ENCODE measurements around the gene INSIG1. TPM values are rescaled to one million over a fixed set of nuclear protein-coding genes. Genes with fewer than 3 reads are reported as not detected.
A peak's percentile ranks its signal among the peaks of the same experiment; 100 is the strongest.

Gene INSIG1
- total RNA-seq, 1 experiment from 2014 or later = 91.7 TPM

DNA sequence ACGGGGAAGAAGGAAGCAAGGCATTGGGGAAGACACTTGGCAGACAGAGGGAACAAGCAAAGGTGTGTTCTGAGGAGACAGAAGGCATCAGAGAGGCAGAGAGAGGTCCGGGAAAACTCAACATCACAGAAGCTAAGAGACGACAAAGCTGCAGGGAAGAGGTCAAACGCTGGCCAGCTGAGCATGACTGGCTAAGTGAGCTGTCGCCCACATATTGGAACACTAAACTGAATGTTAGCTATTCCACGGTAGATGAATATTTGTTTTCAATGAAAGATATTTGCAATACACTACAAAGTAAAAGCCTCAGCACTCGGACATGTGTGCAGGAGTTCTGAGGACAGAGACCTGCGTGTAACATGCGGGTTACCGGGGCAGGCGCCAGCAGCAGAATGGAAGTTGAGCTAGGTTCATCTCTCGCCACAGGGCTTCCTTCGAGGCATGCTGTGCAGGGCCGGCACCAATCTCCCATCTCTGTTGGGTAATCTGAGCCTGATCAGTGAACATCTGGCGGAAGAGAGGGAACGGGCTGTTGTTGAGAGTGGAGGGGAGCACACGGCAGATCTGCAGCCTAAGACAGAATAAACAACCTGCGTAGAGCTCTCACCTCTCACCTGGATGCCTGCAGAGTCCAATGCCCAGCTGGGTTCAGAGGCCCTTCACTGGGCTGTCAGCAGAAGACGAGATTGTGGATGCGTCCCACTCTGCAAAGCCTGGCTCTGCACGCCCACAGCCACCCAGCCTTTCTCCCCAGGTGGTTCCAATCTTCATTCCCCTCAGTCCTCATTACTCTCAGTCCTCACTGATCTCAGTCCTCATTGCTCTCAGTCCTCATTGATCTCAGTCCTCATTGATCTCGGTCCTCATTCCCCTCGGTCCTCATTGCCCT, 35.9 kb downstream of the INSIG1 start:
- H3K4me3 ChIP-seq (ENCODE audit: insufficient read depth, low read depth, low read length) = no peak overlapping the region
- no peak for DNase-seq
- H3K27me3 ChIP-seq (ENCODE audit: control insufficient read depth, insufficient read depth, low read length) = no peaks in the 10 kb centered on the region; the same call in 1 of the 2 replicates
- no peaks in the 10 kb centered on the region for H3K36me3 ChIP-seq (replicated peaks; ENCODE audit: control insufficient read depth, insufficient read depth, low read length)

DNA sequence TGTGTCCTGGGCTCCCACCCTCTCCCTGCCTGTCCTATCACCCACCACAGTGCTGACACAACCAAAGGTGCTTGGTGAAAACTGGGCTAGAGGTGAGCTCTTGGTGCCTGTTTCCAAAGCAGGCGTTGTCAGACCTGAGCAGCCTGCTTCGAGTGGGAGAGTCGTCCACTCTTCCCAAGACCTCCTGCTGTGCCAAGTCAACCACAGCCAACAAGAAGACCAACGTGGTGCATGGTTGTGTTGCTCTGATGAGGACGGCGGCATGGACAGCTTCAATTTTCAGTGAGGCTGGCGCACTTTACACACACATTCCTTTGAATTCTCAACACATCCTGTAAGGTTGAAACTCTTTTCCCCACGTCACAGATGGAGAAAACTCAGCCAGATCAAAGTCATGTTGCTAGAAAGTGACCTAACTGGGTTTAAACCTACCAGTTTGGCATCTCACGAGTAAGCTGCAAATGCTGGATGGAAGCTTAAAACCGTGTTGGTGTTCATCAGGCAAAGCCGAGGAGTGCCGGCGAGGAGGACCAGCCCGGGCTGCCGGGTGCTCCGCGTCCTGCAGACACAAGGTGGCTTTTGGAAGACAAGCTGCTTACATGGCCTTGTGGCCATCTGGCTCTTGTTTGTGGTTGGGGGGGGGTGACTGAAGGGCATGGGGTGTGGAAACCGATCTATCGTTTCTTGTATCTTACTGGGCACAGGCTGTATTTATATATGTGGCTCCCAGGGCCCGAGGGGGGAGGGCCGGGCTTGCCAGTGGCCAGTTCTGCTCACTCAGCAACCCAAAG, 39.3 kb downstream of the INSIG1 start:
- H3K4me3 ChIP-seq (ENCODE audit: insufficient read depth, low read depth, low read length) = no peak overlapping the region
- no peaks in the 10 kb centered on the region for H3K36me3 ChIP-seq (replicated peaks; ENCODE audit: control insufficient read depth, insufficient read depth, low read length)
- DNase-seq = no peak
- H3K27me3 ChIP-seq (ENCODE audit: control insufficient read depth, insufficient read depth, low read length) = no peaks in the 10 kb centered on the region; the same call in 1 of the 2 replicates

GRCh38 chr7:155337946-155338631, 40.4 kb downstream of the INSIG1 start:
- no peak overlapping the region for H3K4me3 ChIP-seq (ENCODE audit: insufficient read depth, low read depth, low read length)
- DNase-seq = no peak
- H3K27me3 ChIP-seq (ENCODE audit: control insufficient read depth, insufficient read depth, low read length) = no peaks in the 10 kb centered on the region; the same call in 1 of the 2 replicates
- H3K36me3 ChIP-seq (replicated peaks; ENCODE audit: control insufficient read depth, insufficient read depth, low read length) = no peaks in the 10 kb centered on the region

DNA sequence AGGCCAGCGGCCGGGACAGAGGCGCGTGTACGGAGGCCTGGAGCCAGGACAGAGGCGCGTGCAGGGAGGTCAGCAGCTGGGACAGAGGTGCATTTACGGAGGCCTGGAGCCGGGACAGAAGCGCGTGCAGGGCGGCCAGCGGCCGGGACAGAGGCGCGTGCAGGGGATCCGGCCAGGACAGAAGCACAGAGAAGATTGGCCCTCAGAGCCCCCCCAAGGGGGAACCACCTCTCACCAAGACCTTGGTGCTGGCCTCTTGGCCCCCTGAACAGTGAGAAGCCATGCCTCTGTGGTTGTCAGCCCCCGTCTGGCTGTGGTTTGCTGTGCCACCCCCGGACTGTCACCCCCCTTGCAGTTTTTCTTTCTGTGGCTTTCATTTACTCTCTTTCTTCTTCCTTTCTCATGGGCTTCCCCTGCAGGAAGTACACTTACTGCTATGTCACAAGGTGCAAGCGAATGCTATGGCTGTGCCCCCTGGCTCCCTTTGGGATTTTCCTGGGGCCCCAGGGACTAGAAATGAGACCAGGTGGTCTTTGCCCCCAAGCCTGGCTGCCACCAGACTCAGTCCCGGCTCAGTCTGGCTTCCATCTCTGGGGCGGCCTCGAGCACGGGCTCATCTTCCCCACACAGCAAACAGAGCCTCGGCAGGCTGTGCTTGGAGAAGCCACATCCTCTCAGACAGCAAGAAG, 41.1 kb downstream of the INSIG1 start:
- Histone ChIP-seq H3K36me3 (replicated peaks; ENCODE audit: control insufficient read depth, insufficient read depth, low read length) (no peaks in the 10 kb centered on the region), H3K4me3 (ENCODE audit: insufficient read depth, low read depth, low read length) (no peak overlapping the region), H3K27me3 (ENCODE audit: control insufficient read depth, insufficient read depth, low read length) (no peaks in the 10 kb centered on the region; the same call in none of the 2 replicates)
- DNase-seq = no peak

DNA sequence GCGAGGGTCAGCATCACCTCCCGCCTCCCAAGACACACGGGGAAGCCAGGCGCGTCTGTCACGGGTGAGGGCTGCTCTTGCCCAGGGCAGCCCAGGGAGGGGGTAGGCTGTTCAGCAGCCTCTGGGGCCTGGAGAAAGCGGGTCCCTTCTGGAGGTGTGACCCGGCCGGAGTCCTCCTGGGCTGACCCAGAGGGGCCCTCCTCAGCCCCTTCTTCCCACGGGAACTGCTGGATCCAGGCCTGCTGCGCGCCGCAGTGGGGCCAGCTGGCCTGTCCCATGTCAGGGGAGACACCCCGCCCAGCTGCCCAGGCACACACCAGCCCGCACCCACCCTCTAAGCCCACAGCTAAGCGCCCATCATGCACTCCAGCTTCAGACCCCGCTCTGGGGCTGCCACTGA, 41.8 kb downstream of the INSIG1 start:
- H3K4me3 ChIP-seq (ENCODE audit: insufficient read depth, low read depth, low read length) = no peak overlapping the region
- no peaks in the 10 kb centered on the region; the same call in 1 of the 2 replicates for H3K27me3 ChIP-seq (ENCODE audit: control insufficient read depth, insufficient read depth, low read length)
- no peak for DNase-seq
- no peaks in the 10 kb centered on the region for H3K36me3 ChIP-seq (replicated peaks; ENCODE audit: control insufficient read depth, insufficient read depth, low read length)

DNA sequence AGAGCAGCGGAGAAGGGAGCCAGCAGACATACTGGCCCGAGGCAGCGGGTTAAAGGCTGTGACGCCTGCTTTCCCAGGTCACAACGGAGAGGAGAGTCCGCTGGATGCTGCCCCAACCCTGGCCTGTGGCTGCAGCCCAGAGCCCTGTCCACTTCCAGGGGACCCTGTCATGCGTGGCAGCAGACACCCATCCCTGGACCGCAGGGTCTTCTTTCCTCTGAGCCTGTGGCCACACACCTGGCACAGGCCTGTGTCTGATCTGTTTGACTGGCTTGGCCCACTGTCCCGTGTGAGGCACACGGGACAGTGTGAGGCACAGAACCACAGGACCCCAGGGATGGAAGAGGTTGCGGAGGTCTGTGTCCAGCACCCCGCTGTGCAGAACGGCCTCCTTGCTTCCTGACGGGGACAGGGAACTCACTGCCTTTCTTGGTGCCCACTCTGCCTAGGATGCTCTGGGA, 42.4 kb downstream of the INSIG1 start:
- Histone ChIP-seq H3K36me3 (replicated peaks; ENCODE audit: control insufficient read depth, insufficient read depth, low read length) (no peaks in the 10 kb centered on the region), H3K27me3 (ENCODE audit: control insufficient read depth, insufficient read depth, low read length) (peaks cover 1% of the 10 kb centered on the region), H3K4me3 (ENCODE audit: insufficient read depth, low read depth, low read length) (no peak overlapping the region)
- no peak for DNase-seq

DNA sequence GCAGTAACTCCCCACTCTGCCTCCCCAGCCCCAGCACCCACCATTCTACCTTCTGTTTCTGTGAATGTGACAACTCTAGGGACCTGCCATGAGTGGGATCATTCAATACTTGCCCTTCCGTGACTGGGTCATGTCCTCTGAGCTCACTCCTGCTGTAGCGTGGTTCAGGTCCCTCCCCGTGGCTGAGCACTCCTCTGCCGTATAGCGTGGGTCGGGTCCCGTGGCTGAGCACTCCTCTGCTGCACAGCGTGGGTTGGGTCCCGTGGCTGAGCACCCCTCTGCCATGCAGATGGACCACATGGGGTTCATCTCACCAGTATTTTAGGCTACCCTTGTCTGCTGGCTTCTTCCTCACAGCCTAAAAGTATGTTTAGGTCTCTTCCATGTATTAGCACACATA, 43.0 kb downstream of the INSIG1 start:
- Histone ChIP-seq H3K36me3 (replicated peaks; ENCODE audit: control insufficient read depth, insufficient read depth, low read length) (no peaks in the 10 kb centered on the region), H3K4me3 (ENCODE audit: insufficient read depth, low read depth, low read length) (no peak overlapping the region), H3K27me3 (ENCODE audit: control insufficient read depth, insufficient read depth, low read length) (peaks cover 6% of the 10 kb centered on the region)
- no peak for DNase-seq

DNA sequence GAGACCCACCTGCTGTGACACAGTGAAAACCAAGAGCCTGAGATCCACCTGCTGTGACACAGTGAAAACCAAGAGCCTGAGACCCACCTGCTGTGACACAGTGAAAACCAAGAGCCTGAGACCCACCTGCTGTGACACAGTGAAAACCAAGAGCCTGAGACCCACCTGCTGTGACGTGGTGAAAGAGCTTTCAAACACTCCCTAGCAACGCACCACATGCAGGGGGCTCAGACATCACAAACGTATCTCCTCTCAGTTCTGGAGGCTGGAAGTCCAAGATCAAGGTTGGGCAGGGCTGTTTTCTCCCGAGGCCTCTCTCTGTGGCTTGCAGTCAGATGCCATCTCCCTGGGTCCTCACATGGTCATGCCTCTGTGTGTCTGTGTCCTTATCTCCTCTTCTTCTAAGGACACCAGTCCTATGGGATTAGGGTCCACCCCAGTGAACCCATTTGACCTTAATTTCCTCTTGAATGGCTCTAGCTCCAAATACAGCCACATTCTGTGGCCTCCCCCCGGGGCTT, 43.8 kb downstream of the INSIG1 start:
- Histone ChIP-seq H3K36me3 (replicated peaks; ENCODE audit: control insufficient read depth, insufficient read depth, low read length) (no peaks in the 10 kb centered on the region), H3K4me3 (ENCODE audit: insufficient read depth, low read depth, low read length) (no peak overlapping the region), H3K27me3 (ENCODE audit: control insufficient read depth, insufficient read depth, low read length) (peaks cover 6% of the 10 kb centered on the region)
- no peak for DNase-seq

GRCh38 chr7:155342313-155342712, 44.6 kb downstream of the INSIG1 start:
- Histone ChIP-seq H3K27me3 (ENCODE audit: control insufficient read depth, insufficient read depth, low read length) (peaks cover 6% of the 10 kb centered on the region), H3K36me3 (replicated peaks; ENCODE audit: control insufficient read depth, insufficient read depth, low read length) (no peaks in the 10 kb centered on the region), H3K4me3 (ENCODE audit: insufficient read depth, low read depth, low read length) (no peak overlapping the region)
- DNase-seq = no peak

- H3K4me3 ChIP-seq (ENCODE audit: insufficient read depth, low read depth, low read length) = no peak overlapping the region
- DNase-seq = peak; percentile 31
- H3K36me3 ChIP-seq (replicated peaks; ENCODE audit: control insufficient read depth, insufficient read depth, low read length) = no peaks in the 10 kb centered on the region
- H3K27me3 ChIP-seq (ENCODE audit: control insufficient read depth, insufficient read depth, low read length) = peaks cover 6% of the 10 kb centered on the region
Observed at GRCh38 chr7:155343150-155343549, 45.5 kb downstream of the INSIG1 start.

DNA sequence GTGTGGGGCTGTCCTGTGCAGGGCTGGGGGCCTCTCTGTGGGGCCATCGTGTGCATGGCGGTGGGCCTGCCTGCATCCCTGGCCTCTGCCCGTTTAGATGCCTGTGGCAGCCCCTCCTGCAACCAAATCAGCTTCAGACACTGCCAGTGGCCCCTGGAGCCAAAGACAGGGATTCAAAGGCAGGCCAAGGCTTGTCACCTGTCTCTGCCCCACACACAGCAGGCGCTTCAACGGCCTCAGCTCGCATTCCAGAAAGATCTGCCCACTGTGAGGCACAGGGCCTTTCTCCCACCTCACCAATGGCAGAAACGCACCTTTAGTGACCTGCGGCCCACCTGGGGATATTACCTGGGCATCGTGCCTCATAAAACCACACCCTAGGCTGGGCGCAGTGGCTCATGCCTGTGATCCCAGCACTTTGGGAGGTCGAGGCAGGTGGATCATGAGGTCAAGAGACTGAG, 46.0 kb downstream of the INSIG1 start:
- DNase-seq = peak; percentile 49
- H3K4me3 ChIP-seq (ENCODE audit: insufficient read depth, low read depth, low read length) = no peak overlapping the region
- no peaks in the 10 kb centered on the region for H3K36me3 ChIP-seq (replicated peaks; ENCODE audit: control insufficient read depth, insufficient read depth, low read length)
- H3K27me3 ChIP-seq (ENCODE audit: control insufficient read depth, insufficient read depth, low read length) = peaks cover 6% of the 10 kb centered on the region

GRCh38 chr7:155344270-155344617, 46.6 kb downstream of the INSIG1 start:
- no peaks in the 10 kb centered on the region for H3K36me3 ChIP-seq (replicated peaks; ENCODE audit: control insufficient read depth, insufficient read depth, low read length)
- DNase-seq = peak; percentile 85
- peak overlapping the region; percentile 46 for H3K4me3 ChIP-seq (ENCODE audit: insufficient read depth, low read depth, low read length)

GRCh38 chr7:155344618-155345433, 47.1 kb downstream of the INSIG1 start:
- DNase-seq = peak; percentile 96
- Histone ChIP-seq H3K4me3 (ENCODE audit: insufficient read depth, low read depth, low read length) (peak overlapping the region; percentile 46), H3K27me3 (ENCODE audit: control insufficient read depth, insufficient read depth, low read length) (peaks cover 10% of the 10 kb centered on the region)

More at GRCh38 chr7:155344270-155344617, 46.6 kb downstream of the INSIG1 start:
- H3K27me3 ChIP-seq (ENCODE audit: control insufficient read depth, insufficient read depth, low read length) = peaks cover 7% of the 10 kb centered on the region

More at GRCh38 chr7:155344618-155345433, 47.1 kb downstream of the INSIG1 start:
- no peaks in the 10 kb centered on the region for H3K36me3 ChIP-seq (replicated peaks; ENCODE audit: control insufficient read depth, insufficient read depth, low read length)
